ENCODE measurements around the gene TBX4. TPM values are rescaled to one million over a fixed set of nuclear protein-coding genes. Genes with fewer than 3 reads are reported as not detected.
"Not testable (repeated sequence)": the region's sequence is repeated elsewhere in the genome, so short reads cannot be mapped to it uniquely, and the experiment has no call there.

TBX4 gene
- total RNA-seq, 4 donors from 2014 or later: not detected

GRCh38 chr17:61444075-61444474 is 8.1 kb upstream of the TBX4 start:
- ATAC-seq (ENCODE audit: low FRiP score) (no peak), DNase-seq (ENCODE audit: low spot score) (no peak)
- TF ChIP-seq CTCF (IDR thresholded peaks at IDR 0.05): no peak

GRCh38 chr17:61444831-61445230 is 7.4 kb upstream of the TBX4 start:
- ATAC-seq (ENCODE audit: low FRiP score): no peak
- no peak for TF ChIP-seq CTCF (IDR thresholded peaks at IDR 0.05)
- no peak for DNase-seq (ENCODE audit: low spot score)

- ATAC-seq (ENCODE audit: low FRiP score) (no peak), DNase-seq (ENCODE audit: low spot score) (no peak)
- TF ChIP-seq CTCF (IDR thresholded peaks at IDR 0.05): no peak
Measured at GRCh38 chr17:61447358-61447757, 4.9 kb upstream of the TBX4 start.

- TF ChIP-seq CTCF (IDR thresholded peaks at IDR 0.05): no peak
- DNase-seq (ENCODE audit: low spot score): no peak
Measured at GRCh38 chr17:61448042-61448441, 4.2 kb upstream of the TBX4 start.

GRCh38 chr17:61449140-61449539 is 3.1 kb upstream of the TBX4 start:
- DNase-seq (ENCODE audit: low spot score); ATAC-seq (ENCODE audit: low FRiP score): not testable (repeated sequence)

More at GRCh38 chr17:61448042-61448441, 4.2 kb upstream of the TBX4 start:
- ATAC-seq (ENCODE audit: low FRiP score): no peak

GRCh38 chr17:61449707-61450640 is 2.2 kb upstream of the TBX4 start:
- ATAC-seq (ENCODE audit: low FRiP score) (no peak), DNase-seq (ENCODE audit: low spot score) (no peak)
- no peak for TF ChIP-seq CTCF (IDR thresholded peaks at IDR 0.05)

- no peak for TF ChIP-seq CTCF (IDR thresholded peaks at IDR 0.05)
- ATAC-seq (ENCODE audit: low FRiP score) (no peak), DNase-seq (ENCODE audit: low spot score) (no peak)
Measured at GRCh38 chr17:61450641-61451537, 1.3 kb upstream of the TBX4 start.
